ENCODE measurements around the gene HMGN1. TPM values are rescaled to one million over a fixed set of nuclear protein-coding genes. Genes with fewer than 3 reads are reported as not detected.

The HMGN1 gene
- polyA plus RNA-seq, 1 donor (not counting 4 experiments of a cell fraction or from before 2014, with no cell fraction given), result 245 TPM

DNA sequence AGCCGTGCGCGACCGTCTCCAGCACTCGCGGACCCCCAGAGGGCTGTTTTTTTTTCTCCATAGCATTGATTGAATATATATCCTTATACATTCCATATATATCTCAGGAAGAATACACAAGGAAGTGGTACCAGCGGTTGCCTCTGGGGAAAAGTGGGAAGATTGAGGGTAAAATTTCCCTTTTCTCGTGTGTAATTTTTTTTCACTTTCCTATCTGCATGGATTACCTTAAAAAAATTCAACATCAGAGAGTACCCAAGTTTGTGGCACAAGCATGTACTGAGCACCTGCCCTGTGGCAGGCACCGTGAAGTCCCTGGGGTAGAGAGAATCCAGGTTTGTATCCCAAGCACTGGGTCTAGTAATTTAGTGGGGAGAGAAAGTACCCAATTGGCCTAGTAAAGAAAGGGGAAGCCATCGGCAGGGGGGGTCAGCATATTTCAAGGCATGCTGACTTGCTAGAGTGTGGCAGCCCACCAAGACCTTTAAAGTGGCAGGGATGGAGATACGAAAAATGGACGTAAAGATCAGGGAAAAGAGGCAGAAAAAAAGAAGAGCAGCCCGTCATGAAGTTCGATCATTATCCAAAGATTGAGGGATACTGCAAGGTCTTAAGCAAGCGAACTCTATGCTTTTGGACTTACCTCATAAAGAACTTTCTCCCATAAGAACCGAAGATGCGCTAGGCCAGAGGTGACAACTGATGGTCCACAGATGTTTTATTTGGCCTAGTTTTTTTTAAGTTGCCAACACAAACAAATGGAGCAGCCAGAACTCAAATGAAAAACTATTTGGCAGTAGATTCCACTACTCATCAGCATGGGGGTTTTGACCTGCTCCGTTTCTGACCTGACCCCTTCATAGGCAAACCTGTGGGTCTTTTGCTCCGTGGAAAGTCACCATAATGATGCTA lies 1.5 kb upstream of the HMGN1 start:
- TF ChIP-seq CTCF (optimal IDR thresholded peaks at IDR 0.05 in 1 of 3, IDR thresholded peaks at IDR 0.05 in 1 of 3, conservative IDR thresholded peaks at IDR 0.05 in 1 of 3; ENCODE audit: extremely low read depth in 1 of 3, insufficient read depth in 2 of 3, low read length in 3 of 3) (no peak), EZH2 (IDR thresholded peaks at IDR 0.05; ENCODE audit: low read length) (no peak)
- Histone ChIP-seq H3K4me2 (ENCODE audit: control insufficient read depth, extremely low read depth, insufficient read depth, low read depth, low read length) (peak overlapping the region; percentile 88), H3K27me3 (ENCODE audit: control insufficient read depth, extremely low read depth, insufficient read depth, low read length) (no peaks in the 10 kb centered on the region), H3K4me3 (ENCODE audit: control insufficient read depth in 2 of 3, extremely low read depth in 1 of 3, insufficient read depth in 2 of 3, low read depth in 1 of 3, low read length in 3 of 3) (peak overlapping the region; percentile 46 to 85 (median 71)), H4K20me1 (ENCODE audit: control insufficient read depth, extremely low read depth, insufficient read depth, low read length) (peaks cover 8% of the 10 kb centered on the region), H2AFZ (ENCODE audit: control insufficient read depth, low read length) (peak overlapping the region; percentile 95), H3K9ac (ENCODE audit: control insufficient read depth, extremely low read depth, insufficient read depth, low read length) (peak overlapping the region; percentile 83), H3K4me1 (ENCODE audit: control insufficient read depth, extremely low read depth, insufficient read depth, low read length) (peaks cover 23% of the 10 kb centered on the region), H3K27ac (ENCODE audit: control insufficient read depth, insufficient read depth, low read length) (peak overlapping the region; percentile 86), H3K36me3 (ENCODE audit: control insufficient read depth in 2 of 2, extremely low read depth in 1 of 2, insufficient read depth in 2 of 2, low read length in 2 of 2) (peaks cover 1 to 9% of the 10 kb centered on the region in 2 experiments), H3K9me3 (ENCODE audit: control insufficient read depth, low read depth, low read length) (no peaks in the 10 kb centered on the region), H3K79me2 (ENCODE audit: control insufficient read depth, insufficient read depth, low read length) (peaks cover 31% of the 10 kb centered on the region), H3K9me1 (ENCODE audit: control insufficient read depth, extremely low read depth, insufficient read depth, low read length) (no peaks in the 10 kb centered on the region)
- DNase-seq (ENCODE audit: low read depth, low spot score), result no peak
- dilution Hi-C loops (cut with MboI; ENCODE audit: extremely low pct_ligation_motif_present, low sequenced_read_pairs), result no loop called here
- FAIRE-seq, result no peak

DNA sequence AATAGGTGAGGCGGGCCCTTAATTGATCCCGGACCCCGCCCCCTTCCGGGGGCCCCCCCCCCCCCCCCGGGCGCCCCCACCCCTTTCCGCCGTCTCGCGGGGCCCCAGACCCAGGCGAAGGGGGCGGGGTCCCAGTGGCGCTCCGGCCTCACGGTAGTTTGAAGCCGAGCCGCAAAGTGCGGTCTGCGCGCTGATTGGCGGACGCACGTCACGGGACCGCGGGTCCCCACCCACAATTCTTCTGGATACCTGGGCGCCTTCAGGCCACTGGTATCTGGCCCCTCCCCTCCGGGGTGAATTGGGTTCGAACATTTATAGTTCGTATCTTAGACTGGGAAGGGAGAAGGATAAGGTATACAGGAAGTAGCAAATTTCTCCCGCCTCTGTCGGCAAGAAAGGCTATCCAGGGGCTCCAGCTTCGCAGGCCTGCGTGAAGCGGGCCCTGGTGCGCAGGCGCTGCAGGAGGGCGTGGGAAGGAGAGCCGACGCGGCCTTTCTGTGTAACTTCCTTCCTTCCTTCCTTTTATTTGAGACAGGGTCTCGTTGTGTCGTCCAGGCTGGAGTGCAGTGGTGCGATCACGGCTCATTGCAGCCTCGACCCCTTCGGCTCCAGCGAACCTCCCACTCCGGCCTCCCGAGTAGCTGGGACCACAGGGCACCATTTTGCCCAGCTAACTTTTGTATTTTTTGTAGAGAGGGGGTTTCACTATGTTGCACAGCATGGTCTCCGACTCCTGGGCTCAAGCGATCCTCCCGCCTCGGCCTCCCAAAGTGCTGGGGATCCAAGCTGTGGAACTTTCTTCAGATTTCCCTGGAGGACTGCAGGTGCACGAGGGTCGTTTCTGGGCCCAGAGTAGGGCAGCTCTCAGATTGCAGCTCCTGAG lies 564 bp upstream of the HMGN1 start:
- TF ChIP-seq EZH2 (IDR thresholded peaks at IDR 0.05; ENCODE audit: low read length), result no peak
- no peak for TF ChIP-seq CTCF (optimal IDR thresholded peaks at IDR 0.05 in 1 of 3, IDR thresholded peaks at IDR 0.05 in 1 of 3, conservative IDR thresholded peaks at IDR 0.05 in 1 of 3; ENCODE audit: extremely low read depth in 1 of 3, insufficient read depth in 2 of 3, low read length in 3 of 3)
- peak overlapping the region; percentile 83 for H3K9ac ChIP-seq (ENCODE audit: control insufficient read depth, extremely low read depth, insufficient read depth, low read length)
- H3K79me2 ChIP-seq (ENCODE audit: control insufficient read depth, insufficient read depth, low read length), result peaks cover 35% of the 10 kb centered on the region
- no peaks in the 10 kb centered on the region for H3K9me3 ChIP-seq (ENCODE audit: control insufficient read depth, low read depth, low read length)
- peak overlapping the region; percentile 95 for H2AFZ ChIP-seq (ENCODE audit: control insufficient read depth, low read length)
- peak; percentile 73 for DNase-seq (ENCODE audit: low read depth, low spot score)
- H3K4me1 ChIP-seq (ENCODE audit: control insufficient read depth, extremely low read depth, insufficient read depth, low read length), result peaks cover 24% of the 10 kb centered on the region
- H3K9me1 ChIP-seq (ENCODE audit: control insufficient read depth, extremely low read depth, insufficient read depth, low read length), result no peaks in the 10 kb centered on the region
- dilution Hi-C loops (cut with MboI; ENCODE audit: extremely low pct_ligation_motif_present, low sequenced_read_pairs), result no loop called here
- H3K4me3 ChIP-seq (ENCODE audit: control insufficient read depth in 2 of 3, extremely low read depth in 1 of 3, insufficient read depth in 2 of 3, low read depth in 1 of 3, low read length in 3 of 3), result peak overlapping the region; percentile 46 to 85 (median 71)
- peaks cover 1 to 11% of the 10 kb centered on the region in 2 experiments for H3K36me3 ChIP-seq (ENCODE audit: control insufficient read depth in 2 of 2, extremely low read depth in 1 of 2, insufficient read depth in 2 of 2, low read length in 2 of 2)
- H4K20me1 ChIP-seq (ENCODE audit: control insufficient read depth, extremely low read depth, insufficient read depth, low read length), result peaks cover 8% of the 10 kb centered on the region
- peak overlapping the region; percentile 86 for H3K27ac ChIP-seq (ENCODE audit: control insufficient read depth, insufficient read depth, low read length)
- H3K27me3 ChIP-seq (ENCODE audit: control insufficient read depth, extremely low read depth, insufficient read depth, low read length), result no peaks in the 10 kb centered on the region
- no peak for FAIRE-seq
- peak overlapping the region; percentile 88 for H3K4me2 ChIP-seq (ENCODE audit: control insufficient read depth, extremely low read depth, insufficient read depth, low read depth, low read length)
